Measurements from ENCODE around the gene RPUSD1. TPM values are rescaled to one million over a fixed set of nuclear protein-coding genes. Genes with fewer than 3 reads are reported as not detected.

The RPUSD1 gene
- total and polyA plus RNA-seq, 2 of the 13 experiments (the other 11 are each of a cell fraction or from before 2014, with no cell fraction given) = 13.1 to 26.2 TPM

- DNase-seq (ENCODE audit: low spot score) (no peak), ATAC-seq (peak; percentile 41), FAIRE-seq (no peak)
- POLR2A ChIA-PET = interaction anchor here (0.9 to 3.3 kb wide), 10 partner anchors 11 to 48 kb away, joined by 3 to 22 read pairs (median 6); partner anchors contain the start of genes ANTKMT, CCDC78, CHTF18 and HAGHL
- no CpG with 5 or more reads among the region's 22 CpGs for WGBS (ENCODE audit: low lambda C conversion rate)
- Histone ChIP-seq H4K20me1 (ENCODE audit: insufficient read depth, low read length) (no peaks in the 10 kb centered on the region), H3K9me3 (ENCODE audit: low read length) (no peaks in the 10 kb centered on the region), H3K9ac (ENCODE audit: insufficient read depth, low read depth, low read length) (peak overlapping the region; percentile 86), H3K4me2 (ENCODE audit: low read depth, low read length) (peak overlapping the region; percentile 76), H2AFZ (ENCODE audit: low read length) (no peak overlapping the region), H3K36me3 (replicated peaks in 1 of 2; ENCODE audit: control insufficient read depth in 1 of 2, insufficient read depth in 2 of 2, low read length in 2 of 2) (peaks cover 0 to 15% of the 10 kb centered on the region in 2 experiments; a peak in 2 of 5 replicates), H3K4me3 (replicated peaks in 1 of 3; ENCODE audit: insufficient read depth in 1 of 3, low read depth in 2 of 3, low read length in 3 of 3) (peak overlapping the region; percentile 94 to 97 (median 95)), H3K27ac (ENCODE audit: extremely low read length, insufficient read depth, low read length) (peak overlapping the region; percentile 59), H3K27me3 (ENCODE audit: control insufficient read depth in 1 of 2, insufficient read depth in 2 of 2, low read length in 2 of 2) (no peaks in the 10 kb centered on the region), H3K4me1 (ENCODE audit: insufficient read depth, low read length) (peaks cover 18% of the 10 kb centered on the region), H3K79me2 (ENCODE audit: insufficient read depth, low read length) (no peaks in the 10 kb centered on the region)
- intact Hi-C loops (cut with micrococcal nuclease; ENCODE audit: unreplicated experiment) = no loop called here
- in situ Hi-C loops (cut with HindIII; ENCODE audit: extremely low pct_ligation_motif_present, low pct_unique_long_range_greater_than_20kb) = loop anchor here (5.0 kb wide), 1 partner anchor 47 kb away; the partner anchor contains the start of genes CHTF18 and RPUSD1
- CTCF ChIA-PET (ENCODE audit: low intra/inter-chr PET ratio, low total read pairs) = interaction anchor here (1.3 kb wide), 1 partner anchor 28 kb away, joined by 3 read pairs; no protein-coding TSS in a partner anchor
- BruUV-seq (replicated peaks) = TSS peak; percentile 74
- TF ChIP-seq ZMAT3 (CRISPR knock-in tag; conservative IDR thresholded peaks at IDR 0.05) (no peak), SMAD1 (CRISPR knock-in tag; IDR thresholded peaks at IDR 0.05; ENCODE audit: borderline replicate concordance, low read depth) (0 out of 2 replicates have a peak, but pooled peaks have one; percentile 1), FOXC1 (CRISPR knock-in tag; IDR thresholded peaks at IDR 0.05; ENCODE audit: borderline replicate concordance) (no peak), SNAI1 (CRISPR knock-in tag; IDR thresholded peaks at IDR 0.05; ENCODE audit: borderline replicate concordance) (0 out of 2 replicates have a peak, but pooled peaks have one; percentile 7), JARID2 (CRISPR knock-in tag; IDR thresholded peaks at IDR 0.05; ENCODE audit: insufficient replicate concordance) (peak; percentile 4), SETDB1 (CRISPR knock-in tag; IDR thresholded peaks at IDR 0.05; ENCODE audit: borderline replicate concordance) (no peak), ZNF598 (CRISPR knock-in tag; IDR thresholded peaks at IDR 0.05; ENCODE audit: borderline replicate concordance) (no peak), ZNF770 (CRISPR knock-in tag; IDR thresholded peaks at IDR 0.05) (no peak), ZNF503 (CRISPR knock-in tag; IDR thresholded peaks at IDR 0.05) (no peak), HNF1B (CRISPR knock-in tag; IDR thresholded peaks at IDR 0.05) (no peak), ZNF777 (CRISPR knock-in tag; IDR thresholded peaks at IDR 0.05) (0 out of 2 replicates have a peak, but pooled peaks have one; percentile 14), NKX3-1 (CRISPR knock-in tag; IDR thresholded peaks at IDR 0.05) (no peak), ZNF703 (CRISPR knock-in tag; IDR thresholded peaks at IDR 0.05; ENCODE audit: borderline replicate concordance) (0 out of 2 replicates have a peak, but pooled peaks have one; percentile 30), JDP2 (CRISPR knock-in tag; IDR thresholded peaks at IDR 0.05; ENCODE audit: borderline replicate concordance) (no peak), POGK (CRISPR knock-in tag; conservative IDR thresholded peaks at IDR 0.05) (no peak), ZMYM4 (CRISPR knock-in tag; IDR thresholded peaks at IDR 0.05) (no peak), ZNF788 (CRISPR knock-in tag; IDR thresholded peaks at IDR 0.05; ENCODE audit: borderline replicate concordance) (no peak)
These were observed 47.8 kb downstream of the RPUSD1 start for GRCh38 chr16:740459-740763.
